ENCODE data around the gene TMPO. TPM values are rescaled to one million over a fixed set of nuclear protein-coding genes. Genes with fewer than 3 reads are reported as not detected.
A peak's percentile ranks its signal among the peaks of the same experiment; 100 is the strongest.

TMPO gene
- total RNA-seq, 1 donor from 2014 or later: 171 TPM

DNA sequence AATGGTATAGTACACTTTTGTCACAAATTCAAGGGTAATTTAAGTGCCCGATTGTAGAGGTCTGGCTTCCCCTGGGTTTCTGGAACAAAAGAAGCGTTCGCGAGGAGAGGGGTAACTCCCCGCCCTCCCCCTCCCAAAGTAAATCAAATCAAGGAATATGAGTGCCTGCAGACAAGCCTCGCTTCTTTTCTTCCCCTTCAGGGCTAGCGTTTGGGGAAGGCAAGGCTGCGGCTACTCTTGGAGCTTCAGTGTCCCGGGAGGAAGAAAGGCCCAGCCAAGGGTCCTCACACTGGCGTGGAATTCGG lies 456 bp upstream of the TMPO start:
- peak overlapping the region; percentile 91 for H3K4me3 ChIP-seq (ENCODE audit: low read depth, low read length)
- DNase-seq (ENCODE audit: low read depth): no peak
- TF ChIP-seq, protein P1, sequence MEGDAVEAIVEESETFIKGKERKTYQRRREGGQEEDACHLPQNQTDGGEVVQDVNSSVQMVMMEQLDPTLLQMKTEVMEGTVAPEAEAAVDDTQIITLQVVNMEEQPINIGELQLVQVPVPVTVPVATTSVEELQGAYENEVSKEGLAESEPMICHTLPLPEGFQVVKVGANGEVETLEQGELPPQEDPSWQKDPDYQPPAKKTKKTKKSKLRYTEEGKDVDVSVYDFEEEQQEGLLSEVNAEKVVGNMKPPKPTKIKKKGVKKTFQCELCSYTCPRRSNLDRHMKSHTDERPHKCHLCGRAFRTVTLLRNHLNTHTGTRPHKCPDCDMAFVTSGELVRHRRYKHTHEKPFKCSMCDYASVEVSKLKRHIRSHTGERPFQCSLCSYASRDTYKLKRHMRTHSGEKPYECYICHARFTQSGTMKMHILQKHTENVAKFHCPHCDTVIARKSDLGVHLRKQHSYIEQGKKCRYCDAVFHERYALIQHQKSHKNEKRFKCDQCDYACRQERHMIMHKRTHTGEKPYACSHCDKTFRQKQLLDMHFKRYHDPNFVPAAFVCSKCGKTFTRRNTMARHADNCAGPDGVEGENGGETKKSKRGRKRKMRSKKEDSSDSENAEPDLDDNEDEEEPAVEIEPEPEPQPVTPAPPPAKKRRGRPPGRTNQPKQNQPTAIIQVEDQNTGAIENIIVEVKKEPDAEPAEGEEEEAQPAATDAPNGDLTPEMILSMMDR (conservative IDR thresholded peaks at IDR 0.05; ENCODE audit: low read depth, low read length): no peak

DNA sequence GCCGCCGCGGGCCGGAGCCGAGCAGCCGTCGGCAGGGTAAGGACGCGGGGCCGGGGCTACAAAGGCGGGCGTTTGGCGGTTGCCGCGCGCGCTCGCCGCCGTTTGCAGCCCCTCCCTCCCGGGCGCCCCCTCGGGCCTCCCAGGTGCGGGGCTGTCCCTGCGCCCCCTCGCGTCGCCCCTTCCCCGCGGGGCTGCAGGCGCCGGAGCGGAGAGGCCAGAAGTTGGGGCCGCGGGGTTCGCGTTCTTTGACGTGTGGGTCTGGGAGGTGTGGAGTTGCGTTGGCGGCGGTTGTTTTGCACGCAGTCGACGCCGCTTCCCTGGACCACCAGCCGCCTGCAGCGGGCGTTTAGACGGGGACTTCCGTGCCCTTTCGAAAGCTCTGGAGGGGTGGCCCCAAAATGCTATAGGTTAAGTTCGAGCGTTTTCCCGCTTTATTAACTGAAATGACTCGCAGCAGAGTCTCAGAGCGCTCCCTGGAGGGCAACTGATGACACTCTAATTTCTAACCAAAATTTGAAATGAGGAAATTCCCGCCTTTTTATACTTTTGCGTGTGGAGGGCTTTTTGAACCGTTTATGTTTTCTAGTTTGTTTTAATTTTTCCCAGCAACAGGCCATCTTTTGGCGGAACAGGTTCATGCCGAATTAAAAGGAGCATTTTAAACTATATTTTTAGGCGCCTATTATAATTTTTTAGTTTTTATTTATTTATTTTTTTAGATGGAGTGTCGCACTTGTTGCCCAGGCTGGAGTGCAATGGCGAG lies 902 bp downstream of the TMPO start:
- H3K4me3 ChIP-seq (ENCODE audit: low read depth, low read length): peak overlapping the region; percentile 91
- no peak for DNase-seq (ENCODE audit: low read depth)
- TF ChIP-seq, protein P1 (conservative IDR thresholded peaks at IDR 0.05; ENCODE audit: low read depth, low read length): peak; percentile 77

DNA sequence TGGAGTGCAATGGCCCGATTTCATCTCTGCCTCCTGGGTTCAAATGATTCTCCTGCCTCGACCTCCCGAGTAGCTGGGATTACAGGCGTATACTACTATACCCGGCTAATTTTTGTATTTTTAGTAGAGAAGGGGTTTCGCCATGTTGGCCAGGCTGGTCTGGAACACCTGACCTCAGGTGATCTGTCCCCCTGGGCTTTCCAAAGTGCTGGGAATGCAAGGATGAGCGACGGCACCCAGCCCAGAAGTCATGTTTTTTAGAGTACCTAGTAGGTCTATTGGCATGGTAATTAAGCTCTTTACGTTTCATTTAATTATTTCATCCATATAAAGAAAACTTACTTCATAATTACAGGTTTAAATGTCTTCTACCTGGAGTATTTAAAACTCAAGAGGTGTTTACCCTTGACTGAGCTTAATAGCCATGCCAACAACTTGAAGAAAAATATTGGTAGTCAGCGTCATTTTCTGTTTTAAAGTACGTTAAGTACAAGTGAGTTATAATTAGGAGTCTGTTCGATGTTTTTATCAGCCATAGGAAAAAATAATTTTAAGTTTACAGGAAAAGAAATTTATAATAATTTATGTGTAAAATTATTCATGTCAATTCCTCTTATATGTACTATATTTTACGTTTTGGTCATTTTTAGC lies 4.0 kb downstream of the TMPO start:
- no peak overlapping the region for H3K4me3 ChIP-seq (ENCODE audit: low read depth, low read length)
- TF ChIP-seq, protein P1 (conservative IDR thresholded peaks at IDR 0.05; ENCODE audit: low read depth, low read length): no peak
- DNase-seq (ENCODE audit: low read depth): no peak

DNA sequence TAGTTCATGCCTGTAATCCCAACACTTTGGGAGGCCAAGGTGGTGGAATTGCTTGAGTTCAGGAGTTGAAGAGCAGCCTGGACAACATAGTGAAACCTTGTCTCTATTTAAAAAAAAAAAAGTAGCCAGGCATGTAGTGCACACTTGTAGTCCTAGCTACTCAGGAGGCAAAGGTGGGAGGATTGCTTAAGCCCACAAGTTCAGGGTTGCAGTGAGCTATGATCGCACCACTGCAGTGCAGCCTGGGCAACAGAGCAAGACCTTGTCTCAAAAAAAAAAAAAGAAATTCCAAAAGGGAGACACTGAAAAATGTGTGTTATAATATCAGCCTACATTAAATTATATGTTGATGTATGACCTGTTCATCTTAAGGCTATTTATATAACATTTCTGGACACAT lies 14.7 kb downstream of the TMPO start:
- TF ChIP-seq, protein P1 (conservative IDR thresholded peaks at IDR 0.05; ENCODE audit: low read depth, low read length): no peak
- no peak overlapping the region for H3K4me3 ChIP-seq (ENCODE audit: low read depth, low read length)
- DNase-seq (ENCODE audit: low read depth): no peak

DNA sequence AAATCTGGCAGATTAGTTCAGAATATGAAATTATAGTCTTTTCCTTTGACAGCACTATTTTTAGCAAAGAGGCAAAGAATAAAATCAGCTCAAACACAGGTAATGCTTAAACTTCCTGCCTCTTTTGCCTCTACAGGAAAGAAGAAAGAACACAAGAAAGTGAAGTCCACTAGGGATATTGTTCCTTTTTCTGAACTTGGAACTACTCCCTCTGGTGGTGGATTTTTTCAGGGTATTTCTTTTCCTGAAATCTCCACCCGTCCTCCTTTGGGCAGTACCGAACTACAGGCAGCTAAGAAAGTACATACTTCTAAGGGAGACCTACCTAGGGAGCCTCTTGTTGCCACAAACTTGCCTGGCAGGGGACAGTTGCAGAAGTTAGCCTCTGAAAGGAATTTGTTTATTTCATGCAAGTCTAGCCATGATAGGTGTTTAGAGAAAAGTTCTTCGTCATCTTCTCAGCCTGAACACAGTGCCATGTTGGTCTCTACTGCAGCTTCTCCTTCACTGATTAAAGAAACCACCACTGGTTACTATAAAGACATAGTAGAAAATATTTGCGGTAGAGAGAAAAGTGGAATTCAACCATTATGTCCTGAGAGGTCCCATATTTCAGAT lies 17.4 kb downstream of the TMPO start:
- TF ChIP-seq, protein P1 (conservative IDR thresholded peaks at IDR 0.05; ENCODE audit: low read depth, low read length): peak; percentile 72
- H3K4me3 ChIP-seq (ENCODE audit: low read depth, low read length): no peak overlapping the region
- no peak for DNase-seq (ENCODE audit: low read depth)

DNA sequence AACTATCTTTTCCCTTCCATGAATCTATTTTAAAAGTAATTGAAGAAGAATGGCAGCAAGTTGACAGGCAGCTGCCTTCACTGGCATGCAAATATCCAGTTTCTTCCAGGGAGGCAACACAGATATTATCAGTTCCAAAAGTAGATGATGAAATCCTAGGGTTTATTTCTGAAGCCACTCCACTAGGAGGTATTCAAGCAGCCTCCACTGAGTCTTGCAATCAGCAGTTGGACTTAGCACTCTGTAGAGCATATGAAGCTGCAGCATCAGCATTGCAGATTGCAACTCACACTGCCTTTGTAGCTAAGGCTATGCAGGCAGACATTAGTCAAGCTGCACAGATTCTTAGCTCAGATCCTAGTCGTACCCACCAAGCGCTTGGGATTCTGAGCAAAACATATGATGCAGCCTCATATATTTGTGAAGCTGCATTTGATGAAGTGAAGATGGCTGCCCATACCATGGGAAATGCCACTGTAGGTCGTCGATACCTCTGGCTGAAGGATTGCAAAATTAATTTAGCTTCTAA lies 18.4 kb downstream of the TMPO start:
- DNase-seq (ENCODE audit: low read depth): no peak
- TF ChIP-seq, protein P1 (conservative IDR thresholded peaks at IDR 0.05; ENCODE audit: low read depth, low read length): no peak
- no peak overlapping the region for H3K4me3 ChIP-seq (ENCODE audit: low read depth, low read length)
